ENCODE data around the gene FGF10.

Gene FGF10

GRCh38 chr5:44318883-44319282 is 70.3 kb downstream of the FGF10 start:
- DNase-seq (ENCODE audit: low read depth in 2 of 2): no peak
- no peak for TF ChIP-seq CTCF (IDR thresholded peaks at IDR 0.05; ENCODE audit: low read depth, low read length)
- no peak overlapping the region for H3K4me3 ChIP-seq (replicated peaks in 1 of 2; ENCODE audit: low read depth in 2 of 2, low read length in 2 of 2)

- no peak for DNase-seq (ENCODE audit: low read depth in 2 of 2)
- no peak overlapping the region for H3K4me3 ChIP-seq (replicated peaks in 1 of 2; ENCODE audit: low read depth in 2 of 2, low read length in 2 of 2)
- no peak for TF ChIP-seq CTCF (IDR thresholded peaks at IDR 0.05; ENCODE audit: low read depth, low read length)
These were observed 76.8 kb downstream of the FGF10 start for GRCh38 chr5:44312374-44312773.

- no peak overlapping the region for H3K4me3 ChIP-seq (replicated peaks in 1 of 2; ENCODE audit: low read depth in 2 of 2, low read length in 2 of 2)
- DNase-seq (ENCODE audit: low read depth in 2 of 2): no peak
- TF ChIP-seq CTCF (IDR thresholded peaks at IDR 0.05; ENCODE audit: low read depth, low read length): no peak
These were observed 88.7 kb downstream of the FGF10 start for GRCh38 chr5:44300551-44300950.

DNA sequence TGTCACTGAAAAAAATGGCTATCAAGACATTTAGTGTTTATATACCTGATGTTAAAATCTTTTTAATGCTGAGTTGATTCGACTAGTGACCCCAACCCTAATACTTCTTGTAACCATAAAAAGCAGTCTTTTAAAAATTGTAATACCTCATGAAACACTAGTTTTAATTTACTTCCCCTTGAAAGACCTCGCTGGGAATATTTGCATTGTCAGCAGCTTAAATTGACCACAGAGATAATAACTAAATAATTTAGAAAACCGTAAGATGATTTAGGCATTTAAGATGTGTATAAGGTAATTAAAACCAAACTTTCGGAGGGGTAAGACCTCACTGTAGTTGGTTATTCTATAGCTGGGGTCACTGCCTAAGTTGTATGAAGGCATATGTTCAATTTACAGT is 89.8 kb downstream of the FGF10 start:
- TF ChIP-seq CTCF (IDR thresholded peaks at IDR 0.05; ENCODE audit: low read depth, low read length): no peak
- DNase-seq (ENCODE audit: low read depth in 2 of 2): no peak
- H3K4me3 ChIP-seq (replicated peaks in 1 of 2; ENCODE audit: low read depth in 2 of 2, low read length in 2 of 2): no peak overlapping the region

DNA sequence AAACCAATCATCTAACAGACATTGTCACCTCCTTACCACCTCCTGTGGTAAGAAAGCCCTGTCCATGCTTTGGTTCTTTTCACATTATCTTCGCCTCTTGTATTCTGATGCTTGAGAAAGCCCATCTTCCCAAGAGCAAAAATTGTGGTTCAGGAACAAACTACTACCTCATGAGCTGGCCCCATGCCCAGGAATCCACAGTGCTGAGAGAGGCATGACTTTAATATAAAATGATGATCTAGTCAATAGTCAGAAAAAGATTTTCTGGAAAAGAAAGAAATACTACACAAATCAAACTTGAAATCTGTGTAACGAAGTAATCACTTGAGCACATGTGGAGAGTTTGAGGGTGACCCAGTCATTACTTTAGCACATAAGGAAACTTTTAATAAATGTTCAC is 94.7 kb downstream of the FGF10 start:
- DNase-seq (ENCODE audit: low read depth in 2 of 2): no peak
- no peak overlapping the region for H3K4me3 ChIP-seq (replicated peaks in 1 of 2; ENCODE audit: low read depth in 2 of 2, low read length in 2 of 2)
- TF ChIP-seq CTCF (IDR thresholded peaks at IDR 0.05; ENCODE audit: low read depth, low read length): no peak

- H3K4me3 ChIP-seq (replicated peaks in 1 of 2; ENCODE audit: low read depth in 2 of 2, low read length in 2 of 2): no peak overlapping the region
- TF ChIP-seq CTCF (IDR thresholded peaks at IDR 0.05; ENCODE audit: low read depth, low read length): no peak
- no peak for DNase-seq (ENCODE audit: low read depth in 2 of 2)
These were observed 96.5 kb downstream of the FGF10 start for GRCh38 chr5:44292736-44293135.

DNA sequence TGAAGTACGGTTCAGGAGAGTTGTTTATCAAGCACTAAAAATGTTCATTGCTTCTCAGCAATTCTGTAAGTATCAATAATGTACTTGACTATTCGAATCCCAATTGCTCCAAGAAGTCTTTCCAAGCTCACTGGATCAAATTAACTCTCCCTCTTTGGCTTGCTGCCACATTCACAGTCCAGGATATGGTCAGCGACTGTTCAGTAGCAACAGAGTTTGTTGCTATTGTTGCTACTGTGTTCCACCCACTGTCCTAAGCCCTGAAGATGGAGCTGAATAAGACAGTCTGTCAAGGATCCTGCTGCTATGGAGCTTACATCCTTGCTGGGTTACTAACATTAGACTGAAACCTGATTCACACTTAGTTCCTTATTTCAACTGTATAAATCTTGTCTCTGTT is 110.8 kb downstream of the FGF10 start:
- DNase-seq (ENCODE audit: low read depth in 2 of 2): no peak
- H3K4me3 ChIP-seq (replicated peaks in 1 of 2; ENCODE audit: low read depth in 2 of 2, low read length in 2 of 2): no peak overlapping the region
- TF ChIP-seq CTCF (IDR thresholded peaks at IDR 0.05; ENCODE audit: low read depth, low read length): no peak
